K562 (cell line): ENCODE data around the gene FYTTD1. TPM values are rescaled to one million over a fixed set of nuclear protein-coding genes. Genes with fewer than 3 reads are reported as not detected.

Source experiments
- ATAC-seq: fragments of 200-7000 bp; cut with Tn5 transposase; 3 replicates; pipeline ENCODE4 v1.9.1; 2020; ENCODE audit warnings: moderate library complexity
- BruUV-seq: library from RNA; stranded (reverse); fragments of 400-500 nt; replicated peaks from 2 replicates; lab custom pipeline; 2021; lab: Mats Ljungman, UMichigan
- CTCF ChIA-PET: fragments of 300-600 bp; formaldehyde crosslinking; extraction: SDS; loops from one replicate; lab custom pipeline; 2021; ENCODE audit warnings: low intra/inter-chr PET ratio; lab: Yijun Ruan, JAX
- POLR2A ChIA-PET: fragments of 300-600, 350-650 bp; sonication (Branson Sonifier 250); formaldehyde crosslinking; extraction: SDS; loops from one replicate; lab custom pipeline; 2021; ENCODE audit warnings: antibody characterized with exemption, inconsistent platforms; lab: Yijun Ruan, JAX
- DNase-seq, 4 experiments: peaks; one replicate each; pipeline versions ENCODE4 v3.0.0 to v3.0.0-alpha.2; 2011 to 2018; ENCODE audit warnings: low spot score in 3 of 4, mixed read lengths in 3 of 4; ENCODE audit errors: extremely low read depth in 1 of 4
- FAIRE-seq: peaks from 2 replicates; lab custom pipeline; 2011; peaks lifted over from hg19 to GRCh38; lab: Jason Lieb, UNC
- H2AFZ ChIP-seq: 2 replicates; pipeline ENCODE4 v1.6.0; 2011; ENCODE audit warnings: low read depth, low read length, control low read depth, inconsistent platforms
- H3K27ac ChIP-seq: fragments of 200-600 bp; 3 replicates; pipeline ENCODE4 v1.8.0; 2011; ENCODE audit warnings: low read depth, mild to moderate bottlenecking, control low read depth, inconsistent platforms, low read length, moderate library complexity, mixed read lengths; ENCODE audit errors: extremely low read depth
- H3K27me3 ChIP-seq, 2 experiments: fragments of 300-600 bp in 1 of 2; 2 replicates in 1 of 2; 3 replicates in 1 of 2; pipeline versions ENCODE4 v1.6.0 to v1.8.0; 2011; ENCODE audit warnings: inconsistent platforms in 2 of 2, low read length in 2 of 2, mild to moderate bottlenecking in 1 of 2, mixed read lengths in 1 of 2, moderate library complexity in 1 of 2; ENCODE audit not compliant: control insufficient read depth in 2 of 2, insufficient read depth in 2 of 2
- H3K36me3 ChIP-seq: fragments of 300-600 bp; 3 replicates; pipeline ENCODE4 v1.8.0; 2011; ENCODE audit warnings: mild to moderate bottlenecking, low read length, inconsistent platforms; ENCODE audit not compliant: control insufficient read depth, insufficient read depth
- H3K4me1 ChIP-seq, 2 experiments: fragments of 200-600 bp in 1 of 2; replicated peaks in 1 of 2; 2 replicates in 1 of 2; 3 replicates in 1 of 2; pipeline versions ENCODE4 v1.5.1 to v1.8.0; 2011; ENCODE audit warnings: inconsistent platforms in 2 of 2, low read length in 2 of 2, mild to moderate bottlenecking in 1 of 2, mixed read lengths in 1 of 2, moderate library complexity in 1 of 2; ENCODE audit not compliant: control insufficient read depth in 2 of 2, insufficient read depth in 2 of 2
- H3K4me2 ChIP-seq: 2 replicates; pipeline ENCODE4 v1.6.1; 2011; ENCODE audit warnings: low read length, control low read depth, inconsistent platforms, mixed read lengths; ENCODE audit not compliant: insufficient read depth
- H3K4me3 ChIP-seq: fragments of 200-600 bp; sonication (generic), shearing (Covaris generic); 2 replicates; pipeline ENCODE4 v1.5.1; 2016; ENCODE audit warnings: control low read depth, inconsistent platforms
- H3K79me2 ChIP-seq: fragments of 200-600 bp; 3 replicates; pipeline ENCODE4 v1.8.0; 2011; ENCODE audit warnings: low read length, inconsistent platforms; ENCODE audit not compliant: control insufficient read depth, insufficient read depth
- H3K9ac ChIP-seq, 2 experiments: 2 replicates each; pipeline versions ENCODE4 v1.6.0 to v1.6.1; 2011; ENCODE audit warnings: low read depth in 2 of 2, low read length in 2 of 2, control low read depth in 1 of 2, inconsistent platforms in 1 of 2, mild to moderate bottlenecking in 1 of 2, mixed read lengths in 1 of 2; ENCODE audit not compliant: insufficient read depth in 1 of 2
- H3K9me1 ChIP-seq: one replicate; pipeline ENCODE4 v1.6.0; 2011; ENCODE audit warnings: inconsistent platforms, mild to moderate bottlenecking, low read length, moderate library complexity; ENCODE audit not compliant: control insufficient read depth, insufficient read depth
- H3K9me3 ChIP-seq: replicated peaks from 2 replicates; pipeline ENCODE4 v1.5.1; 2011; ENCODE audit warnings: low read depth, low read length, inconsistent platforms; ENCODE audit not compliant: control insufficient read depth, insufficient read depth
- H4K20me1 ChIP-seq: replicated peaks from 2 replicates; pipeline ENCODE4 v1.6.1; 2011; ENCODE audit warnings: low read length, inconsistent platforms, mixed read lengths; ENCODE audit not compliant: control insufficient read depth, insufficient read depth
- ARID1B ChIP-seq: fragments of 450-650 bp; IDR thresholded peaks from 2 replicates; pipeline ENCODE4 v1.6.1; 2016; ENCODE audit warnings: antibody characterized with exemption, mild to moderate bottlenecking, inconsistent platforms
- BMI1 ChIP-seq: fragments of 150-350 bp; IDR thresholded peaks from 2 replicates; pipeline ENCODE4 v1.6.1; 2014; ENCODE audit warnings: low read length
- DACH1 ChIP-seq: fragments of 450-650 bp; IDR thresholded peaks from 2 replicates; pipeline ENCODE4 v1.6.1; 2018; ENCODE audit not compliant: partially characterized antibody
- DMBX1 ChIP-seq: fragments of 250-450 bp; sonication (Bioruptor Pico); IDR thresholded peaks from 2 replicates; pipeline ENCODE4 v1.8.0; 2022; ENCODE audit warnings: inconsistent platforms, mild to moderate bottlenecking, moderate library complexity, borderline replicate concordance
- L3MBTL2 ChIP-seq: fragments of 450-650 bp; IDR thresholded peaks from 2 replicates; pipeline ENCODE4 v1.6.1; 2016; ENCODE audit warnings: mild to moderate bottlenecking, moderate library complexity
- MED1 ChIP-seq: sonication (generic); formaldehyde crosslinking; IDR thresholded peaks from 2 replicates; pipeline ENCODE4 v1.8.1; 2023; ENCODE audit warnings: missing genetic modification reagents, borderline replicate concordance
- RBM17 ChIP-seq: fragments of 200-400 bp; formaldehyde crosslinking; IDR thresholded peaks from 2 replicates; pipeline ENCODE4 v1.6.1; 2017; ENCODE audit warnings: low read depth, mild to moderate bottlenecking, low read length, borderline replicate concordance
- ZKSCAN1 ChIP-seq: fragments of 150-350 bp; IDR thresholded peaks from 2 replicates; pipeline ENCODE4 v1.6.1; 2016; ENCODE audit warnings: low read depth, low read length
- ZNF77 ChIP-seq: fragments of 250-450 bp; sonication (Bioruptor Pico); IDR thresholded peaks from 2 replicates; pipeline ENCODE4 v1.5.0; 2020
- WGBS: fragments of 100-300 bp; shearing (Covaris generic); methylation state at CpG from one replicate; pipeline ENCODE4 v1.1.6; 2016; ENCODE audit warnings: low coverage, mixed read lengths; ENCODE audit not compliant: insufficient coverage; ENCODE audit errors: missing lambda C conversion rate; 5-methylcytosine and 5-hydroxymethylcytosine counted together
- in situ Hi-C: fragments of 300-500 bp; cut with MboI; formaldehyde crosslinking; loops from 4 replicates; pipeline ENCODE4 v1.15.0; 2018; ENCODE audit warnings: inconsistent platforms, mixed read lengths
- intact Hi-C: fragments of 100-400 bp; cut with micrococcal nuclease; formaldehyde crosslinking; loops from 2 replicates; pipeline ENCODE4 v1.14.2; 2022
- polyA plus RNA-seq, 8 experiments: library from polyadenylated mRNA; depleted of rRNA in 4 of 8; stranded (reverse) in 5 of 8; unstranded in 3 of 8; fragments of >200 nt; fragmentation: Nextera tagmentation in 2 of 8; fragmentation: Illumina TruSeq in 1 of 8; extraction: Ambion mirVana in 2 of 8; extraction: Trizol in 1 of 8; gene quantifications; 2 replicates each; pipeline versions ENCODE4 v1.2.1 to v1.2.3, GENCODE V29; 2011 to 2014; ENCODE audit warnings: inconsistent platforms in 1 of 8, missing spikeins in 1 of 8
- total RNA-seq, 7 experiments: library from RNA; depleted of rRNA in 6 of 7; stranded (reverse); fragments of >200 nt in 6 of 7; fragmentation: Illumina TruSeq in 2 of 7; extraction: Trizol in 2 of 7; gene quantifications; 2 replicates each; pipeline versions ENCODE4 v1.2.1 to v1.2.3, GENCODE V29; 2011 to 2021; ENCODE audit warnings: low replicate concordance in 1 of 7
- TF ChIP-seq, protein P1 (sequence below): sonication (generic); formaldehyde crosslinking; IDR thresholded peaks from 2 replicates; pipeline ENCODE4 v1.8.1; 2023; ENCODE audit warnings: mild to moderate bottlenecking, missing genetic modification reagents
- TF ChIP-seq, protein P2 (sequence below): sonication (generic); formaldehyde crosslinking; IDR thresholded peaks from 2 replicates; pipeline ENCODE4 v1.8.1; 2023; ENCODE audit warnings: mild to moderate bottlenecking, missing genetic modification reagents
- TF ChIP-seq, protein P3 (sequence below): sonication (generic); formaldehyde crosslinking; IDR thresholded peaks from 2 replicates; pipeline ENCODE4 v1.8.0; 2023; ENCODE audit warnings: mild to moderate bottlenecking, missing genetic modification reagents

Gene FYTTD1
- total and polyA plus RNA-seq, 9 of the 15 experiments (the other 6 are each of a cell fraction or from before 2014, with no cell fraction given): 35.7 to 106 (median 76.3) TPM

DNA sequence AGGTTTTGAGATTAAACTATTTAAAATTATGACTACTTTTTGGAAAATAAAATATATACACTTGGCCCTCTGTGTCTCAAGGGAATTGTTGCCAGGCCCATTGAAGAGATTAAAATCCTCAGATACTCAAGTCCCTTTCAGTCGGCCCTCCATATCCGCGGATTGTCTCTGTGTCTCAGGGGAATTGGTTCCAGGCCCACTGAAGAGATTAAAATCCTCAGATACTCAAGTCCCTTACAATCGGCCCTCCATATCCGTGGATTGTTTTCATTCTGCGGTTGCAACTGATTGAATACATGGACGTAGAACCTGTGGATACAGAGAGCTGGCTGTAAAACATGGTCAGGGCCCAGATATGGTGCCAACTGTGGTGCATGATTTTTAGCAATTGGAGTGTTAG lies 25.6 kb downstream of the FYTTD1 start (continued):
- TF ChIP-seq, protein P1, sequence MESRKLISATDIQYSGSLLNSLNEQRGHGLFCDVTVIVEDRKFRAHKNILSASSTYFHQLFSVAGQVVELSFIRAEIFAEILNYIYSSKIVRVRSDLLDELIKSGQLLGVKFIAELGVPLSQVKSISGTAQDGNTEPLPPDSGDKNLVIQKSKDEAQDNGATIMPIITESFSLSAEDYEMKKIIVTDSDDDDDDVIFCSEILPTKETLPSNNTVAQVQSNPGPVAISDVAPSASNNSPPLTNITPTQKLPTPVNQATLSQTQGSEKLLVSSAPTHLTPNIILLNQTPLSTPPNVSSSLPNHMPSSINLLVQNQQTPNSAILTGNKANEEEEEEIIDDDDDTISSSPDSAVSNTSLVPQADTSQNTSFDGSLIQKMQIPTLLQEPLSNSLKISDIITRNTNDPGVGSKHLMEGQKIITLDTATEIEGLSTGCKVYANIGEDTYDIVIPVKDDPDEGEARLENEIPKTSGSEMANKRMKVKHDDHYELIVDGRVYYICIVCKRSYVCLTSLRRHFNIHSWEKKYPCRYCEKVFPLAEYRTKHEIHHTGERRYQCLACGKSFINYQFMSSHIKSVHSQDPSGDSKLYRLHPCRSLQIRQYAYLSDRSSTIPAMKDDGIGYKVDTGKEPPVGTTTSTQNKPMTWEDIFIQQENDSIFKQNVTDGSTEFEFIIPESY (CRISPR knock-in tag): no peak
- TF ChIP-seq DMBX1 (no peak), ARID1B (no peak), RBM17 (no peak), BMI1 (no peak), ZKSCAN1 (no peak), ZNF77 (CRISPR knock-in tag) (no peak), DACH1 (no peak)
- TF ChIP-seq, protein P2, sequence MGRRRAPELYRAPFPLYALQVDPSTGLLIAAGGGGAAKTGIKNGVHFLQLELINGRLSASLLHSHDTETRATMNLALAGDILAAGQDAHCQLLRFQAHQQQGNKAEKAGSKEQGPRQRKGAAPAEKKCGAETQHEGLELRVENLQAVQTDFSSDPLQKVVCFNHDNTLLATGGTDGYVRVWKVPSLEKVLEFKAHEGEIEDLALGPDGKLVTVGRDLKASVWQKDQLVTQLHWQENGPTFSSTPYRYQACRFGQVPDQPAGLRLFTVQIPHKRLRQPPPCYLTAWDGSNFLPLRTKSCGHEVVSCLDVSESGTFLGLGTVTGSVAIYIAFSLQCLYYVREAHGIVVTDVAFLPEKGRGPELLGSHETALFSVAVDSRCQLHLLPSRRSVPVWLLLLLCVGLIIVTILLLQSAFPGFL (CRISPR knock-in tag): no peak

DNA sequence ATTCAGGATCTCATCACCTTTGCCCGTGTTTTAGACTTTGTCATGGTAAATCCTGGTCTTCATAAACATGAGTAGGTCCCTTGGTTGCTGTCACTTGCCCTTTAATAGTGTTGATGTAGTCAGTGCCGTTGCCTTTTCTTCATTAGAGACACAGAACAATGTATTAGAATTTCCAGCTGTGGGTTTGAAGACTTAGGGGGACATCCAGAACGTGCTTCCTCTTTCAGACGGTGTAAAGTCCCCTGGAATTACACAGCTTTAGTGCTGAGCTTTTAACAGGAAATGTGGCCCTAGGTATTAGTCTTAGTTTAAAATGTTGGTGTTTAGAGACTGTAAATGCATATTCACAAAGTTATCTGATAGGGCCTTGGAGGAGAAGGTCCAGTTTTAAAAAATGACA lies 32.5 kb downstream of the FYTTD1 start:
- Histone ChIP-seq H3K36me3 (peaks cover 65% of the 10 kb centered on the region), H3K27ac (no peak overlapping the region), H3K4me2 (no peak overlapping the region), H3K4me1 (no peaks in the 10 kb centered on the region), H3K4me3 (no peak overlapping the region), H3K9me1 (no peaks in the 10 kb centered on the region), H2AFZ (no peak overlapping the region), H3K9me3 (no peaks in the 10 kb centered on the region), H4K20me1 (no peaks in the 10 kb centered on the region), H3K79me2 (no peaks in the 10 kb centered on the region), H3K9ac (no peak overlapping the region), H3K27me3 (no peaks in the 10 kb centered on the region)
- ATAC-seq: no peak
- CTCF ChIA-PET: no interaction called here
- POLR2A ChIA-PET: interaction anchor here (1.1 to 1.6 kb wide), 2 partner anchors 9 to 33 kb away, joined by 4 read pairs; partner anchors contain the start of gene LRCH3
- no TSS peak for BruUV-seq
- TF ChIP-seq L3MBTL2 (no peak), MED1 (CRISPR knock-in tag) (no peak)
- TF ChIP-seq, protein P3, sequence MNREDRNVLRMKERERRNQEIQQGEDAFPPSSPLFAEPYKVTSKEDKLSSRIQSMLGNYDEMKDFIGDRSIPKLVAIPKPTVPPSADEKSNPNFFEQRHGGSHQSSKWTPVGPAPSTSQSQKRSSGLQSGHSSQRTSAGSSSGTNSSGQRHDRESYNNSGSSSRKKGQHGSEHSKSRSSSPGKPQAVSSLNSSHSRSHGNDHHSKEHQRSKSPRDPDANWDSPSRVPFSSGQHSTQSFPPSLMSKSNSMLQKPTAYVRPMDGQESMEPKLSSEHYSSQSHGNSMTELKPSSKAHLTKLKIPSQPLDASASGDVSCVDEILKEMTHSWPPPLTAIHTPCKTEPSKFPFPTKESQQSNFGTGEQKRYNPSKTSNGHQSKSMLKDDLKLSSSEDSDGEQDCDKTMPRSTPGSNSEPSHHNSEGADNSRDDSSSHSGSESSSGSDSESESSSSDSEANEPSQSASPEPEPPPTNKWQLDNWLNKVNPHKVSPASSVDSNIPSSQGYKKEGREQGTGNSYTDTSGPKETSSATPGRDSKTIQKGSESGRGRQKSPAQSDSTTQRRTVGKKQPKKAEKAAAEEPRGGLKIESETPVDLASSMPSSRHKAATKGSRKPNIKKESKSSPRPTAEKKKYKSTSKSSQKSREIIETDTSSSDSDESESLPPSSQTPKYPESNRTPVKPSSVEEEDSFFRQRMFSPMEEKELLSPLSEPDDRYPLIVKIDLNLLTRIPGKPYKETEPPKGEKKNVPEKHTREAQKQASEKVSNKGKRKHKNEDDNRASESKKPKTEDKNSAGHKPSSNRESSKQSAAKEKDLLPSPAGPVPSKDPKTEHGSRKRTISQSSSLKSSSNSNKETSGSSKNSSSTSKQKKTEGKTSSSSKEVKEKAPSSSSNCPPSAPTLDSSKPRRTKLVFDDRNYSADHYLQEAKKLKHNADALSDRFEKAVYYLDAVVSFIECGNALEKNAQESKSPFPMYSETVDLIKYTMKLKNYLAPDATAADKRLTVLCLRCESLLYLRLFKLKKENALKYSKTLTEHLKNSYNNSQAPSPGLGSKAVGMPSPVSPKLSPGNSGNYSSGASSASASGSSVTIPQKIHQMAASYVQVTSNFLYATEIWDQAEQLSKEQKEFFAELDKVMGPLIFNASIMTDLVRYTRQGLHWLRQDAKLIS (CRISPR knock-in tag): no peak
- in situ Hi-C loops: no loop called here
- FAIRE-seq: peak; percentile 40
- 86% methylated on average over 4 of the region's 4 CpGs for WGBS
- DNase-seq: no peak
- intact Hi-C loops: no loop called here
